Left lung (tissue), 10 donors: Measurements from ENCODE around the gene FILIP1L. TPM values are rescaled to one million over a fixed set of nuclear protein-coding genes. Genes with fewer than 3 reads are reported as not detected.
A peak's percentile ranks its signal among the peaks of the same experiment; 100 is the strongest.

Experiments
- ATAC-seq: fragments of 200-7000 bp; cut with Tn5 transposase; one replicate; pipeline ENCODE4 v1.9.1; 2020; ENCODE audit warnings: moderate library complexity
- DNase-seq, 4 donors: peaks; one replicate each; pipeline ENCODE4 v3.0.0-alpha.2; 2013 to 2020
- H3K27ac ChIP-seq, 2 donors: fragments of 200-600 bp; sonication (generic) in 1 of 2; one replicate each; pipeline versions ENCODE4 v1.5.0 to v1.8.0; 2020 to 2021
- H3K27me3 ChIP-seq, 2 donors: fragments of 200-600 bp; sonication (generic) in 1 of 2; one replicate each; pipeline versions ENCODE4 v1.5.0 to v1.8.0; 2020 to 2021
- H3K36me3 ChIP-seq, 2 donors: fragments of 200-600 bp; sonication (generic) in 1 of 2; one replicate each; pipeline versions ENCODE4 v1.5.0 to v1.8.0; 2020 to 2021
- H3K4me1 ChIP-seq, 2 donors: fragments of 200-600 bp; one replicate each; pipeline ENCODE4 v1.8.0; 2021
- H3K4me3 ChIP-seq, 2 donors: fragments of 200-600 bp; sonication (generic) in 1 of 2; one replicate each; pipeline versions ENCODE4 v1.5.0 to v1.8.0; 2020 to 2021; ENCODE audit warnings: mild to moderate bottlenecking in 1 of 2
- H3K9me3 ChIP-seq, 2 donors: fragments of 200-600 bp; sonication (generic) in 1 of 2; one replicate each; pipeline versions ENCODE4 v1.5.0 to v1.8.0; 2020 to 2021
- intact Hi-C, 2 donors: fragments of 100-400 bp; cut with DNase I; formaldehyde crosslinking; loops; one replicate each; pipeline versions ENCODE4 v1.11.2 to v1.14.2; 2022
- polyA plus RNA-seq, 6 donors: library from polyadenylated mRNA; unstranded; fragments of 120-200 nt; gene quantifications; one replicate each; pipeline ENCODE4 v1.2.1, GENCODE V29; 2013; ENCODE audit not compliant: insufficient read length in 6 of 6
- total RNA-seq, 2 donors: library from RNA; stranded (reverse); fragmentation: NEBNext Ultra II Directional; extraction: Animal tissue kit (Norgen Biotek cat#: 25700); gene quantifications; one replicate each; pipeline ENCODE4 v1.2.1, GENCODE V29; 2021
- TF ChIP-seq, protein P1 (sequence below), 2 donors: fragments of 200-600 bp; sonication (generic) in 1 of 2; IDR thresholded peaks; one replicate each; pipeline versions ENCODE4 v1.5.0 to v1.8.0; 2021; ENCODE audit warnings: antibody characterized with exemption in 2 of 2
- donor health status: DM: no; HTN: yes; CAD: no.
- donor health status: DM: no; HTN: no; CAD: no.

Gene FILIP1L
- total and polyA plus RNA-seq, 8 donors = 10.6 to 68.9 (median 14.8) TPM

DNA sequence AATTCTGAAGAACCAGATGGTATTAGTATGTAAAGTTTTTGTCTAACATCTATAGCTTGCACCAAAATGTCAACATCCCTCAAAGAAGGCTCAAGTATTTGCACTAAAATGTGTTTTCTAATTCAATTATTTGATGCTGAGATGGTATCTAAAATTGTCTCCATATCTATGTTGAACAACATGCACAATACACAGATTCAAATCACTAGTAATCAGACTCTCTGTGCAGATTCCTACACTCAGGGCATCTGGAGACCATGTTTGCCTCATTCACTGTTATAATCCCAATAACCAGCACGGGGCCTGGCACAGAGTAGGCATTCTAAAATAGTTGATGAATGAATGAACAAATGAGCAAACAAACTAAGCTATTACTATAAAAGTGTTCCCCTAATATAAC, 2.6 kb downstream of the FILIP1L start:
- Histone ChIP-seq H3K9me3 (no peaks in the 10 kb centered on the region), H3K27ac (no peak overlapping the region), H3K4me1 (peaks cover 8 to 12% of the 10 kb centered on the region in 2 donors), H3K36me3 (no peaks in the 10 kb centered on the region), H3K27me3 (no peaks in the 10 kb centered on the region), H3K4me3 (no peak overlapping the region)
- no peak for ATAC-seq
- intact Hi-C loops = no loop called here
- TF ChIP-seq, protein P1, sequence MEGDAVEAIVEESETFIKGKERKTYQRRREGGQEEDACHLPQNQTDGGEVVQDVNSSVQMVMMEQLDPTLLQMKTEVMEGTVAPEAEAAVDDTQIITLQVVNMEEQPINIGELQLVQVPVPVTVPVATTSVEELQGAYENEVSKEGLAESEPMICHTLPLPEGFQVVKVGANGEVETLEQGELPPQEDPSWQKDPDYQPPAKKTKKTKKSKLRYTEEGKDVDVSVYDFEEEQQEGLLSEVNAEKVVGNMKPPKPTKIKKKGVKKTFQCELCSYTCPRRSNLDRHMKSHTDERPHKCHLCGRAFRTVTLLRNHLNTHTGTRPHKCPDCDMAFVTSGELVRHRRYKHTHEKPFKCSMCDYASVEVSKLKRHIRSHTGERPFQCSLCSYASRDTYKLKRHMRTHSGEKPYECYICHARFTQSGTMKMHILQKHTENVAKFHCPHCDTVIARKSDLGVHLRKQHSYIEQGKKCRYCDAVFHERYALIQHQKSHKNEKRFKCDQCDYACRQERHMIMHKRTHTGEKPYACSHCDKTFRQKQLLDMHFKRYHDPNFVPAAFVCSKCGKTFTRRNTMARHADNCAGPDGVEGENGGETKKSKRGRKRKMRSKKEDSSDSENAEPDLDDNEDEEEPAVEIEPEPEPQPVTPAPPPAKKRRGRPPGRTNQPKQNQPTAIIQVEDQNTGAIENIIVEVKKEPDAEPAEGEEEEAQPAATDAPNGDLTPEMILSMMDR (IDR thresholded peaks at IDR 0.05) = no peak
- no peak for DNase-seq

DNA sequence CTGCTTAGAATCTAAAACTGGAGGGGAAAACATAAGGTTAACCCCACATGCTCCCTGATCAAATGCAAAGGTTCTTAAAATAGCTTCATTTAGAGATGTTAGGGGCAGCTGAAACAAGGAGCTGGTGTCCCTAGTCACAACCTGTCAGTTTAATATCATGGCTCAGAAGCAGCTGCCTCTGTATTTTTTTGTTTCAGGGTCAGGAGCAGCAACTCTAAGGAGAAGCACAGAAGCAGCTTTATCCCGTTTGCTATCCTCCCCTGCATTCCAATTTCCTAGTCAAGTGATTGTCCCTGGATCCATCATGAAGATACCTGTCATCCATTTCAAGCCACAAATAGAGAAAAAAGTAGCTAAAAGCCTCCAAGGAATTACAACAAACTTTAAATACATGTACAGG, 4.1 kb downstream of the FILIP1L start:
- TF ChIP-seq, protein P1 (IDR thresholded peaks at IDR 0.05) = no peak
- H3K36me3 ChIP-seq = no peaks in the 10 kb centered on the region
- ATAC-seq = no peak
- H3K27me3 ChIP-seq = no peaks in the 10 kb centered on the region
- peaks cover 16 to 27% of the 10 kb centered on the region in 2 donors for H3K4me1 ChIP-seq
- no peaks in the 10 kb centered on the region for H3K9me3 ChIP-seq
- intact Hi-C loops = no loop called here
- H3K27ac ChIP-seq = no peak overlapping the region
- DNase-seq = no peak
- no peak overlapping the region for H3K4me3 ChIP-seq

DNA sequence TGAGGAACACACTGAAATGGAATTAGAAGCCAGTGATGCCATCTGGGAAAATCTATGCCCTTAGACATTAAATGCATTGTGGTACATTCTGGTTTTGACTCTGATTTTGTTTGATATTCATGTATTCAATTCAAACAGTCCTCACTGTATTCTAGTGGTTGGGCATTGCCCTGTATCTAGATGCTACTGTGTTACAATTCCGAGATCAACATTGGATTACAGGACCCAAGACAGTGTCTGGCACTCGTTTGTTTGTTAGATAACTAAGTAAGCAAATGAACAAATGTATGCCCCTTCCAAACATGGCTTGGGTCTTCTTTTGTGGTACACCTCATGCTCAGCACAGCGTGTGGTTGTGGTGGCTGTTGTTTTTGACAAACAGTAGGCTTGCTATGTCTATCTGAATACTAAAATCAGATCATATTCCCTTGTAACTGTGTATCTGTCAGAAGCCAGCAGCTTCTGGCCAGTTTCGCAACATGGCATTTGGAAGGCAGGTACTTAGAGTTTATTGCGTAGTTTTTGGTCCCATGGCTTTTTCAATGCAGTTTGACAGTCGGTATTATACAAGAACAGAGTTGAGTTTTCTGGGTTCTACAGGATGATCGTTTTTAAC, 5.7 kb downstream of the FILIP1L start:
- Histone ChIP-seq H3K27me3 (no peaks in the 10 kb centered on the region), H3K36me3 (no peaks in the 10 kb centered on the region), H3K4me1 (peaks cover 27 to 31% of the 10 kb centered on the region in 2 donors), H3K4me3 (no peak overlapping the region), H3K27ac (no peak overlapping the region), H3K9me3 (no peaks in the 10 kb centered on the region)
- DNase-seq = no peak
- no peak for ATAC-seq
- TF ChIP-seq, protein P1 (IDR thresholded peaks at IDR 0.05) = no peak
- intact Hi-C loops = no loop called here

DNA sequence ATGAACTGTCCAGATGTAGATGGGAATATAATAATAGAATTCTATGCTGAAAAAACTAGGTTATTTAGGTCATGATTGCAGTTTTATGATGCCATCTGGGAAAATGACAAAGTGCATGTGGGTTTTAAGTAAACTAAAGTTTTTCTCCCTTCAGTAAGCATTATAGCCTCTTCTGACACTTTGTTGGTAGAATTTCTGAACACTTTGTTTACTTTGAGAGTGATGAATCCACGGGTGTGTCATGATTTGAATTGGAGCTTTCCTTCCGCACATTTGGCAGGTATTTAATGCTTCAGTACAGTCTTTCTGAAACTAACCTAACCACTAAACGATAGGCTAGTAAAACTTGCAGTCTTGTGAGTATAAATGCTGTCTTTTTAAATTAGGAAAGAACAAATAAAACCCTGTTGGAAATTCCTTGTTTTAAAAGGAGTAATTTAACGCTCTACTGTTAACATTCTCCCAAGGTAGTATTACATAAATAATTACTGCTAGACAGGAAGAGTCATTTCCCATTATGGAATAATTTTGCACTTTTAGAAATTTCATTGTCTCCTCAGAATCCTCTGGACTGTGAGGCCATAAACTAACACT, 7.0 kb downstream of the FILIP1L start:
- Histone ChIP-seq H3K4me3 (no peak overlapping the region), H3K9me3 (no peaks in the 10 kb centered on the region), H3K36me3 (no peaks in the 10 kb centered on the region), H3K27ac (no peak overlapping the region), H3K27me3 (no peaks in the 10 kb centered on the region), H3K4me1 (peaks cover 27 to 31% of the 10 kb centered on the region in 2 donors)
- TF ChIP-seq, protein P1 (IDR thresholded peaks at IDR 0.05) = no peak
- ATAC-seq (no peak), DNase-seq (no peak)
- intact Hi-C loops = no loop called here

DNA sequence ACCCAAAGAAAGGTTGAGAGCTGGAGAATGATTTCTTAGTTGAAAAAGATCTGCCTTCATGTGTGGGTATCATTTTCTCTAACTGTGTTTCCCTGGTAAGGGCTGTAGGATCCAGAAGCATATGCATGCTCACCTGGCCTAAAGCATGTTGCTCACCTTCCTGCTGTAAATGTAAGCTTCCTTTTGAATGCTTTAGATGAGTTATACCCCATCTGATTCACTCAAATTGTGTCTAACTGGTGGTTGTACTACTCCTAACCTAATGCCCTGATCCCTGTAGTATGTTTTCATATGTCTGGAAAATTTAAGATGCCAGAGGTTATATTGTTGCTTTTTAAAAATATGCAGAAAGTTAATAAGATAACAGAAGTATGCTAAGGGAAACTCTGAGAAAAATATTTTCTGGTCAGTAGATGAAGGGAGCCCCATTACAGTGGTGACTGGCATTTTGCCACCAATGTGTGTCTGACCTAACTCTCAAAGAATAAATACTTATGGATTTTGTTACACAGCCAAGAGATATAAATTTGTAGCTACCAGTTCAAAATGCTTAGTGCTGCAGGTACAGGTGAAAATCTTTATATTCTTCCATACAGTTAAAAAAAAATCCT, 7.7 kb downstream of the FILIP1L start:
- no peak for DNase-seq
- intact Hi-C loops = no loop called here
- Histone ChIP-seq H3K27ac (peak overlapping the region in 1 of 2 donors; percentile 58), H3K9me3 (no peaks in the 10 kb centered on the region), H3K36me3 (no peaks in the 10 kb centered on the region), H3K4me1 (peaks cover 27 to 31% of the 10 kb centered on the region in 2 donors), H3K4me3 (no peak overlapping the region), H3K27me3 (no peaks in the 10 kb centered on the region)
- TF ChIP-seq, protein P1 (IDR thresholded peaks at IDR 0.05) = no peak
- ATAC-seq = no peak
